Activated T-cell treated with anti-CD3 and anti-CD28 coated beads, Interleukin-2, amount 50 U/mL, for 48 hours (primary cell): ENCODE data around the gene VPREB3.

Experiments
- DNase-seq, 2 experiments: peaks; one replicate each; pipeline ENCODE4 v3.0.0-alpha.2; 2020

The VPREB3 gene

DNA sequence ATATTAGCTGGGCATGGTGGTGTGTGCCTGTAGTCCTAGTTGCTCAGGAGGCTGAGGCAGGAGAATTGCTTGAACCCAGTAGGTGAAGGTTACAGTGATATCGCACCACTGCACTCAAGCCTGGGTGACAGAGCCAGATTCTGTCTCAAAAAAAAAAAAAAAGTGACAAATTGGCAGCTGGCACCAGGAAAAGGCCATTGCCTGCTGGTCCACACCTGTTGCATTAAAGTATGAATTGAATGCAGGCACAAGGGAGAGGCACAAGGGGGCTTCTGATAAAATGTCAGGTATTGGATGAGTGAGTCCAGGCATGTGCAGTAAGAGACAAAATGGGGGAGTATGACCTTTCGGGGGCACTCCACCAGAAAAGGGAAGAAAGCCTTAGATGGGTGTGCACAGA is 31.5 kb downstream of the VPREB3 start:
- DNase-seq: no peak

DNA sequence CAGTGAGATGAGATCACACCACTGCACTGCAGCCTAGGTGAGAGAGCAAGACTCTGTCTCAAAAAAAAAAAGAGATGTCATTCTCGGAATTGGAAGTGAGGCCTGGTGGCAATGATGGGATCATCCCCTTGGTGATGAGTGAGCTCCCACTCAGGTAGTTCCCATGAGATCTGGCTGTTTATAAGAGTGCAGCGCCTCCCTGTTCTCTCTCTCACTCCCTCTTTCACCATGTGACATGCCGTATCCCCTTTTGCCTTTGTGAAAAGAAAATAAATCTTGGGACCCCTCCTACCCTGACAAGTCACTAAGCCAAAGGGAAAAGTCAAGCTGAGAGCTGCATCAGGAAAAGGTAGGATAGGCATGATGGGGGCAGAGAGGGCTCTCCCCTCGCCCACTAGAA is 32.1 kb downstream of the VPREB3 start:
- DNase-seq: no peak

- DNase-seq: no peak
Observed at GRCh38 chr22:23720855-23721254, 33.4 kb downstream of the VPREB3 start.

- no peak for DNase-seq
Observed at GRCh38 chr22:23718371-23719165, 35.7 kb downstream of the VPREB3 start.

- DNase-seq: peak; percentile 89 to 90
Observed at GRCh38 chr22:23716811-23717801, 37.1 kb downstream of the VPREB3 start.

DNA sequence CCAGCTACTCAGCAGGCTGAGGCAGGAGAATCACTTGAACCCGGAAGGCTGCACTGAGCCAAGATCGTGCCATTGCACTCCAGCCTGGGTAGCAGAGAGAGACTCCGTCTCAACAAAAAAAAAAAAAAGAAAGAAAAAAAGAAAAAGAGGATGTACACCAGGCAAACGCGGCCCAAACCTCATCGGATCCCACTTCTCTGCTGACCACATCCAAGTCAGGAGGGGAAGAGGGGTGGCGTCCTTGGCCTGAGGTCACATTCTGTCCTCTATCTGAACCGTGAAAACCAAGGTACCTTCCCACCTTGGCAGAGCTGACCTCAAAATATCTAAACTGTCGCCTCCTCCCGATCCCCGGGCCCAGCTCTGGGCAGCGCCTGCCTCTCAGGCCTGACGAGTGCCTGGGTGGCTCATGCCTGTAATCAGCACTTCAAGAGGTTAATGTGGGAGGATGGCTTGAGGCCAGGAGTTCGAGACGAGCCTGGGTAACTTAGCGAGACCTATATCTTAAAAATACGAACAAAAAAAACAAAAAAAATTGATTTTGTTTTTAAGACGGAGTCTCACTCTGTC is 38.3 kb downstream of the VPREB3 start:
- no peak for DNase-seq

DNA sequence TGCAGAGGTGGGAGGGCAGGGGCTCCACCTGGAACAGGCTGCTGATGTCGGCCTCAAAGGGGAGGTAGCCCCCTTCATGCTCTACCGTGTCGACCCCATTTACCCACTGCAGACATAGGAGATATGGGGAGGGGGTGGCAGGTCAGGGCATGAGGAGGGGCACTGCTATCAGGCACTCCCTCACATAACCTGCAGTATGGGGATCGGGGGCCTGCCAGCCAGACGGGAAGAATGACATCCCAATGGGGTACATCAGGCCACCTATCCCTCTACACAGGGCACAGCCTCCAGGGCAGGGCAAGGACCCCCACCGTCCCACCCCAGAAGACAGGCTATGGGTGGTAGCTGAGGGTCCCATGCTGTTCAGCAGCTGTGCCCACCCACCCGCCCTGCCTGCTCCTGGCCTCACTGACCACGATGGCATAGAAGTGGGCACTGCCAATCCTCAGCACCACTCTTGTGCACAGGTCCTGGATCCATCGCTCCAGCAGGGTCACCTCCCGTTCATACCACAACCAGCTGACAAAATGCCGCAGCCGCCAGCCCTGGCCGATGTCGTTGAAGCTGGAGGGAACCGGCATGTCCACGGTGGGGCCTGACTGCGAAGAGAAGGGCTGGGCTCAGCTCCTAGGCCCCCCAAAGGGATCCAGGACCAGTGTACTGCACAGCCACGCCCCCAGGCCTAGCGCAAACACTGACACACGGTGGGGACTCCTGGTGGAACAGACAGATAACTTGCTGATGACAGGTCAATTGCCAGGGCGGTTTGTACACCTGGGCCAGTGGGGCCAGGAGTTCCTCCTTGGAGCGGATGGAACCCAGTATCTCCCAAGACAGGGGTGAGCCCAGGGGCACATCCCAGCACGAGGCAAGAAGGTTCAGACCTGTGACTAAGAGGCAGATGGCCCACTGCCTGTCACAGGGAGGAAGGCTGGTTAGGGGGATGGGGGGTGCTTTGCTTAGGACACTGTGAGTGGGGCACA is 39.3 kb downstream of the VPREB3 start:
- peak in 1 of 2 experiments; percentile 42 for DNase-seq

GRCh38 chr22:23713696-23714595 is 40.3 kb downstream of the VPREB3 start:
- DNase-seq: peak; percentile 60 to 68

DNA sequence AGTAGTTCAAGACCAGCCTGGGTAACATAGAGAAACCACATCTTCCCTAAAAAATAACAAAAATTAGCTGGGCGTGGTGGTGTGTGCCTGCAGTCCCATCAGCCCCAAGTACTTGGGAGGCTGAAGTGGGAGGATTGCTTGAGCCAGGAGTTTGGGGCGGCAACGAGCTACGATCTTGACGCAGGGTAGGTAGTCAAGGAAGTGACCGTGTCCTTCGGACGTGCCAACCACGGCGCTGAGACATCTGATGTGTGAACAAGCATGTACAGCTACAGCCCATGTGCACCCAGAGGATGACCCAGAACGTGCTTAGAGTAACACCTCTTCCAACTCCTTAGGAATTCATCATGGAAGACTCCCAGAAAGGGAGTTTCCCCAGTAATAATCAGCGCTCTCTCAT is 42.0 kb downstream of the VPREB3 start:
- no peak for DNase-seq

DNA sequence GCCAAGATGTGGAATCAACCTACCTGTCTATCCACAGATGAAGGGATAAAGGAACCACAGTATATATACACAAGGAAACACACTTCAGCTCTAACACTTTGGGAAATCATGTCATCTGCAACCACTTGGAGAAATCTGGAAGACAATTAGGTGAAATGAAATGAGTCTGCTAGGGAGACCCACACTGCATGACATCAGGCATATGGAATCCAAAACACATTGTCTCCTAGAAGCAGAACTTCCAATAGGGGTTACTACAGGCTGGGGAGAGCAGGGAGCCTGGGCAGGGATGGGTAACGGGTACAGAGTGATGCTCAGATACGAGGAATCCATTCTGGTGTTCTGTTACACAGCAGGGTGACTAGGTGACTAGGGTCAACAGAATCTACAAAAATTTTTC is 45.1 kb downstream of the VPREB3 start:
- DNase-seq: no peak

- no peak for DNase-seq
Observed at GRCh38 chr22:23708270-23708669, 46.0 kb downstream of the VPREB3 start.

GRCh38 chr22:23705358-23705757 is 48.9 kb downstream of the VPREB3 start:
- DNase-seq: peak; percentile 58 to 62

DNA sequence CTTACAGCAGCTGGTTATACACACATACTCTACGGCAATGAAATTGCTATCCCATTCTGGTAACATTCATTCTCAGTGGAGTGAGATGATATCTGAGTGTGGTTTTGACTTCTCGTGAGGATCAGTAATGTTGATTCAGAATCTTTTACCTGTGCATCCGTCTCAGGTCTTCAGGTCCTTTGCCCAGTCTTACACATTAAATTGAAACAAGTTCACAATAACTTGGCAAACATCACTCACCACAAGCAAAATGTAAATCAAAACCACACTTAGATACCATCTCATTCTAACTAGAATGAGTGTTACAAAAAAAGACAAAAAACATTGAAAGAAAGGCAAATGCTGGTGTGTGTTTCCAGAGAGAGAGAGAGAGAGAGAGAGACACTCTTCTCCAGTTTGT is 49.4 kb downstream of the VPREB3 start:
- no peak for DNase-seq

DNA sequence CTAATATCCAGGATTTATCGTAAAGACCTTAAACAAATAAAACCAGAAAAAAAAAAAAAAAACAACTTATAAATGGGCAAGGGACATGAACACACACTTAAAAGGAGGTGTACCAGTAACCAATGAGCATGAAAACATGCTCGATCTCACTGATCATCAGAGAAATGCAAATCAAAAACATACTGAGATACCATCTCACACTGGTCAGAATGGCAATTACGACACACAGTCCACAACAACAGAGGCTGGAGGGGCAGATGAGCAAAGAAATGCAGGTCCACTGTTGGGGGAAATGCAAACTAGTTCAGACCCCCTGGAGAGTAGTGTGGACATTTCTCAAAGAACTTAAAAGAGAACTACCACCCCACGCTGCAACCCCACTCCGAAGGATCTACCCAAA is 50.2 kb downstream of the VPREB3 start:
- DNase-seq: no peak
